RPMI7951 (cell line): ENCODE measurements around the gene FAXDC2. TPM values are rescaled to one million over a fixed set of nuclear protein-coding genes. Genes with fewer than 3 reads are reported as not detected.

Experiments used
- DNase-seq: peaks from one replicate; pipeline ENCODE4 v3.0.0-alpha.2; 2012; ENCODE audit warnings: low read depth
- total RNA-seq: library from RNA; depleted of rRNA; stranded (reverse); fragments of >200 nt; shearing (Covaris generic); gene quantifications from 2 replicates; pipeline ENCODE4 v1.2.3, GENCODE V29; 2014; rRNA removed

Gene FAXDC2
- 3.4 and 6.4 TPM in 2 replicates for total RNA-seq

GRCh38 chr5:154850255-154851062 lies at the start of gene FAXDC2:
FAXDC2 (minus strand) TSS chr5:154850603; CDS start chr5:154838178, 12,425 bp downstream.
- DNase-seq: peak; percentile 80

- no peak for DNase-seq
Observed at GRCh38 chr5:154900066-154900465, 49.7 kb upstream of the FAXDC2 start.

GRCh38 chr5:154899151-154899816 lies 48.9 kb upstream of the FAXDC2 start:
- no peak for DNase-seq

- DNase-seq: no peak
Observed at GRCh38 chr5:154898210-154898609, 47.8 kb upstream of the FAXDC2 start.

GRCh38 chr5:154896562-154897165 lies 46.3 kb upstream of the FAXDC2 start:
- DNase-seq: no peak

- DNase-seq: no peak
Observed at GRCh38 chr5:154895606-154896561, 45.5 kb upstream of the FAXDC2 start.

- DNase-seq: no peak
Observed at GRCh38 chr5:154893381-154893780, 43.0 kb upstream of the FAXDC2 start.

- DNase-seq: no peak
Observed at GRCh38 chr5:154892369-154892771, 42.0 kb upstream of the FAXDC2 start.

GRCh38 chr5:154885439-154885838 lies 35.0 kb upstream of the FAXDC2 start:
- no peak for DNase-seq

- no peak for DNase-seq
Observed at GRCh38 chr5:154884424-154884823, 34.0 kb upstream of the FAXDC2 start.

- DNase-seq: no peak
Observed at GRCh38 chr5:154881986-154882385, 31.6 kb upstream of the FAXDC2 start.

GRCh38 chr5:154878642-154879335 lies 28.4 kb upstream of the FAXDC2 start:
- no peak for DNase-seq

- DNase-seq: no peak
Observed at GRCh38 chr5:154873791-154874331, 23.5 kb upstream of the FAXDC2 start.

- no peak for DNase-seq
Observed at GRCh38 chr5:154871734-154872133, 21.3 kb upstream of the FAXDC2 start.

- DNase-seq: no peak
Observed at GRCh38 chr5:154868702-154869101, 18.3 kb upstream of the FAXDC2 start.

- DNase-seq: no peak
Observed at GRCh38 chr5:154866841-154867240, 16.4 kb upstream of the FAXDC2 start.

GRCh38 chr5:154865466-154866184 lies 15.2 kb upstream of the FAXDC2 start:
- no peak for DNase-seq

- no peak for DNase-seq
Observed at GRCh38 chr5:154863291-154864080, 13.1 kb upstream of the FAXDC2 start.

GRCh38 chr5:154862766-154863165 lies 12.4 kb upstream of the FAXDC2 start:
- DNase-seq: no peak
